ENCODE data around the gene EHF. TPM values are rescaled to one million over a fixed set of nuclear protein-coding genes. Genes with fewer than 3 reads are reported as not detected.

EHF gene
- total RNA-seq, 1 experiment from 2014 or later = 1.2 TPM

DNA sequence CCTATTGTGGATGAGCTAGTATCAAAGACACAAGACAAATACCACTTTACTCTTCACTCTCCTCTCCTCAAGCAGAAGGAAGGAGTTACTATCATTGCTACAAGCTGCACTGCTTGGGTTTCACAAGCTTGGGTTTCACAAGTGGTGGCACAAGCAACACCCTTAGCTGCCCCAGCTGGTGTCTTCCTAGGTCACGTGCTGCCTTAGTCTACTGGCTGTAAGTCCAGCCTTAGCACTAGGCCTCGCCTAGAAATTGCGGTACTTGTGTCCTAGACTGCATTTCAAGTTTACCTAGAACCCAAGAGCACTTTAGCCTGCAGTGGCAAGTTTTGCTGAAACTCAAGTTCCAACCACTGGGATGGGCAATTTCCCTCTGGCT, 86.6 kb downstream of the EHF start:
- Histone ChIP-seq H3K36me3 (no peaks in the 10 kb centered on the region), H3K9me3 (peaks cover 35% of the 10 kb centered on the region), H3K4me3 (no peak overlapping the region), H3K27me3 (no peaks in the 10 kb centered on the region)
- DNase-seq = no peak

Other genes with a start within 250 kb of the EHF start
- 124 and 125 TPM in 2 replicates for gene CAT, start 182.2 kb upstream of the EHF start, total RNA-seq (2014; rRNA removed; shearing (Covaris generic); ENCODE audit: low replicate concordance)
- gene ELF5, start 107.3 kb upstream of the EHF start, total RNA-seq (2014; rRNA removed; shearing (Covaris generic); ENCODE audit: low replicate concordance) = not detected in 2 replicates

Measured in MG63 (cell line).